GM12878 (cell line): ENCODE results near the gene TM9SF4. TPM values are rescaled to one million over a fixed set of nuclear protein-coding genes. Genes with fewer than 3 reads are reported as not detected.

Source experiments
- E4F1 ChIP-seq: fragments of 450-650 bp; IDR thresholded peaks from 2 replicates; pipeline ENCODE4 v1.6.1; 2018; ENCODE audit warnings: borderline replicate concordance, mild to moderate bottlenecking; ENCODE audit not compliant: partially characterized antibody
- ETV6 ChIP-seq, 2 experiments: fragments of 450-650 bp in 1 of 2; IDR thresholded peaks in 1 of 2; conservative IDR thresholded peaks in 1 of 2; 2 replicates each; pipeline ENCODE4 v1.6.1; 2014; ENCODE audit warnings: antibody characterized with exemption in 1 of 2, borderline replicate concordance in 1 of 2, low read depth in 1 of 2, mild to moderate bottlenecking in 1 of 2, moderate library complexity in 1 of 2
- IRF4 ChIP-seq: IDR thresholded peaks from 2 replicates; pipeline ENCODE4 v1.6.1; 2011; ENCODE audit warnings: low read depth, low read length
- MYB ChIP-seq: fragments of 150-350 bp; IDR thresholded peaks from 2 replicates; pipeline ENCODE4 v1.6.1; 2014; ENCODE audit warnings: mild to moderate bottlenecking, low read depth, low read length, borderline replicate concordance
- RAD21 ChIP-seq: IDR thresholded peaks from 2 replicates; pipeline ENCODE4 v1.6.1; 2011; ENCODE audit warnings: mild to moderate bottlenecking, low read depth, low read length, moderate library complexity; ENCODE audit not compliant: insufficient read depth
- TAF1 ChIP-seq: IDR thresholded peaks from 2 replicates; pipeline ENCODE4 v1.6.1; 2011; ENCODE audit warnings: mild to moderate bottlenecking, low read depth, low read length, borderline replicate concordance
- ZBTB40 ChIP-seq: fragments of 450-650 bp; IDR thresholded peaks from 2 replicates; pipeline ENCODE4 v1.6.1; 2016; ENCODE audit warnings: mild to moderate bottlenecking, moderate library complexity, borderline replicate concordance
- polyA plus RNA-seq, 11 experiments: library from polyadenylated mRNA; depleted of rRNA in 4 of 11; unstranded in 6 of 11; stranded (reverse) in 5 of 11; fragments of >200 nt; fragmentation: Nextera tagmentation in 4 of 11; fragmentation: Illumina TruSeq in 1 of 11; extraction: Ambion mirVana in 4 of 11; extraction: Trizol in 1 of 11; gene quantifications; 1 replicate in 1 of 11; 2 replicates in 10 of 11; pipeline versions ENCODE4 v1.2.1 to v1.2.3, GENCODE V29; 2011 to 2016; ENCODE audit warnings: inconsistent platforms in 2 of 11, missing spikeins in 2 of 11, low read depth in 1 of 11
- total RNA-seq, 4 experiments: library from RNA; depleted of rRNA in 3 of 4; stranded (reverse); fragments of >200 nt in 3 of 4; fragmentation: Illumina TruSeq in 1 of 4; extraction: Trizol in 1 of 4; gene quantifications; 2 replicates each; pipeline versions ENCODE4 v1.2.1 to v1.2.3, GENCODE V29; 2013 to 2021

TM9SF4 gene
- total and polyA plus RNA-seq, 10 of the 15 experiments (the other 5 are each of a cell fraction or from before 2014, with no cell fraction given): 8.5 to 47.8 (median 24.3) TPM

- TF ChIP-seq ZBTB40 (no peak), MYB (no peak), IRF4 (no peak), ETV6 (conservative IDR thresholded peaks at IDR 0.05 in 1 of 2, IDR thresholded peaks at IDR 0.05 in 1 of 2; ENCODE audit: borderline replicate concordance in 1 of 2, low read depth in 1 of 2) (no peak), E4F1 (no peak), TAF1 (no peak), RAD21 (no peak)
- TF ChIP-seq, all 136 proteins: peak for 0
Observed at GRCh38 chr20:32114305-32114960, 4.9 kb downstream of the TM9SF4 start (continued).
